OCI-LY7 (cell line): Measurements from ENCODE around the gene FCN1. TPM values are rescaled to one million over a fixed set of nuclear protein-coding genes. Genes with fewer than 3 reads are reported as not detected.

Source experiments
- BruUV-seq: library from RNA; stranded (reverse); fragments of 400-500 nt; replicated peaks from 2 replicates; lab custom pipeline; 2021; lab: Mats Ljungman, UMichigan
- CTCF ChIA-PET: fragments of 300-600 bp; sonication (Branson Sonifier 250); formaldehyde crosslinking; loops from one replicate; lab custom pipeline; 2022; ENCODE audit warnings: antibody characterized with exemption; ENCODE audit not compliant: unreplicated experiment; lab: Charles Lee
- POLR2A ChIA-PET: fragments of 300-600 bp; sonication (Branson Sonifier 250); formaldehyde crosslinking; loops from one replicate; lab custom pipeline; 2022; ENCODE audit warnings: antibody characterized with exemption; lab: Charles Lee
- DNase-seq: peaks from one replicate; pipeline ENCODE4 v3.0.0-alpha.2; 2015; ENCODE audit warnings: low spot score
- H2AFZ ChIP-seq: fragments of 200-600 bp; sonication (generic), shearing (Covaris generic); 2 replicates; pipeline ENCODE4 v1.6.1; 2014; ENCODE audit warnings: mild to moderate bottlenecking, antibody characterized with exemption, low read length, moderate library complexity
- H3K27ac ChIP-seq: fragments of 200-600 bp; sonication (generic); 2 replicates; pipeline ENCODE4 v1.5.1; 2014; ENCODE audit warnings: mixed run types, low read depth, mild to moderate bottlenecking, moderate library complexity, low read length, inconsistent platforms; ENCODE audit not compliant: poor library complexity, severe bottlenecking
- H3K36me3 ChIP-seq: fragments of 200-600 bp; sonication (generic); 2 replicates; pipeline ENCODE4 v1.6.1; 2014; ENCODE audit warnings: mild to moderate bottlenecking, antibody characterized with exemption, low read length, moderate library complexity, mixed read lengths; ENCODE audit not compliant: insufficient read depth
- H3K4me1 ChIP-seq: fragments of 200-600 bp; sonication (generic); 2 replicates; pipeline ENCODE4 v1.5.1; 2014; ENCODE audit warnings: mild to moderate bottlenecking, low read length; ENCODE audit not compliant: insufficient read depth, poor library complexity, severe bottlenecking
- H3K4me2 ChIP-seq: fragments of 200-600 bp; sonication (generic); 2 replicates; pipeline ENCODE4 v1.6.1; 2014; ENCODE audit warnings: mild to moderate bottlenecking, low read length
- H3K4me3 ChIP-seq: fragments of 200-600 bp; sonication (generic); 2 replicates; pipeline ENCODE4 v1.5.1; 2014; ENCODE audit warnings: mild to moderate bottlenecking, low read depth, low read length; ENCODE audit not compliant: poor library complexity, severe bottlenecking
- H3K79me2 ChIP-seq: fragments of 200-600 bp; sonication (generic); 2 replicates; pipeline ENCODE4 v1.6.1; 2016; ENCODE audit warnings: low read depth, mild to moderate bottlenecking, low read length, moderate library complexity, mixed read lengths; ENCODE audit not compliant: insufficient read depth
- H3K9me2 ChIP-seq: fragments of 200-600 bp; sonication (generic); 2 replicates; pipeline ENCODE4 v1.6.1; 2016; ENCODE audit warnings: mild to moderate bottlenecking, low read length, mixed read lengths; ENCODE audit not compliant: insufficient read depth
- H3K9me3 ChIP-seq: fragments of 200-600 bp; sonication (generic); 2 replicates; pipeline ENCODE4 v1.6.1; 2014; ENCODE audit warnings: mild to moderate bottlenecking, mixed run types, low read length, mixed read lengths
- H4K20me1 ChIP-seq: fragments of 200-600 bp; sonication (generic); 2 replicates; pipeline ENCODE4 v1.6.1; 2014; ENCODE audit warnings: mild to moderate bottlenecking, antibody characterized with exemption, low read length, moderate library complexity, mixed read lengths; ENCODE audit not compliant: insufficient read depth
- CTCF ChIP-seq: fragments of 200-600 bp; sonication (generic); conservative IDR thresholded peaks from 2 replicates; pipeline ENCODE4 v1.5.1; 2014; ENCODE audit warnings: mild to moderate bottlenecking, antibody characterized with exemption, low read length, moderate library complexity, mixed read lengths
- EZH2phosphoT487 ChIP-seq: fragments of 200-600 bp; sonication (generic); IDR thresholded peaks from 2 replicates; pipeline ENCODE4 v1.6.1; 2018; ENCODE audit warnings: low read depth, borderline replicate concordance, mild to moderate bottlenecking, mixed run types, antibody characterized with exemption, low read length, moderate library complexity, mixed read lengths
- intact Hi-C: fragments of 100-400 bp; cut with micrococcal nuclease; formaldehyde crosslinking; loops from one replicate; pipeline ENCODE4 v1.10.0; 2022; ENCODE audit not compliant: unreplicated experiment
- total RNA-seq, 2 experiments: library from RNA; depleted of rRNA in 1 of 2; stranded (reverse); fragments of >200 nt in 1 of 2; shearing (Covaris generic) in 1 of 2; gene quantifications; 2 replicates each; pipeline ENCODE4 v1.2.3, GENCODE V29; 2014 to 2022

FCN1 gene
- total RNA-seq, 2 experiments from 2014 or later = 0.19 to 0.30 TPM

DNA sequence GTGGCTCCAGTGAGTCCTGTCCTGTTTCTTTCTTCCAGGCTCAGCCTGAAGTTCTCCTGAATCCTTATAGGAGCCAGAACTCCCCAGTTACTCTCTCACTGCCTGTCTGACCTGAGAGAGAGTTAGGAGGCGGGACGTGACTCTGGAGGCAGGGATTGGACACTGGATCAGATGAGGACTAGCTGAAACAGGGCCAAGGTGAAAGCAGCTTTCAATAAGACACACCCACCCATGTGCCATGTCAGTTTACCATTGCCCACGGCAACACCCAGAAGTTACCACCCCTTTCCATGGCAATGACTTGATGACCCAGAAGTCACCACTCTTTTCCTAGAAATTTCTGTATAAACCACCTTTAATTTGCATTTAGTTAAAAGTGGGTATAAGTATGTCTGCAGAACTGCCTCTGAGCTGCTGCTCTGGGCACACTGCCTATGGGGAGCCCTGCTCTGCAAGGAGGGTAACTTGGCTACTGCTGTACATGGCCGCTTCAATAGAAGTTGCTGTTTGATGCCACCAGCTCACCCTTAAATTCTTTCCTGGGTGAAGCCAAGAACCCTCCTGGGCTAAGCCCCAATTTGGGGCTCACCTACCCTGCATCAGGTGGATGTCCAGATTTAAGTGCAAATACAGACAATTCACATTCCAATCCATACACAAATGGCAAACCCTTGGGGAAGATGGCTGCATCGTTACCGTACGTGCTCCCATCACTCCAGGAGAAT, 23.4 kb downstream of the FCN1 start:
- ChIA-PET POLR2A (no interaction called here), CTCF (no interaction called here)
- H3K4me1 ChIP-seq = peaks cover 21% of the 10 kb centered on the region
- TF ChIP-seq CTCF (no peak), EZH2phosphoT487 (no peak)
- peaks cover 10% of the 10 kb centered on the region; the same call in 1 of the 2 replicates for H3K9me3 ChIP-seq
- BruUV-seq = no TSS peak
- no peaks in the 10 kb centered on the region for H4K20me1 ChIP-seq
- intact Hi-C loops = no loop called here
- DNase-seq = no peak
- H3K27ac ChIP-seq = no peak overlapping the region
- no peaks in the 10 kb centered on the region for H3K9me2 ChIP-seq
- no peaks in the 10 kb centered on the region for H3K79me2 ChIP-seq
- H3K4me2 ChIP-seq = no peak overlapping the region
- no peaks in the 10 kb centered on the region; the same call in 1 of the 2 replicates for H3K36me3 ChIP-seq
- no peak overlapping the region for H2AFZ ChIP-seq
- H3K4me3 ChIP-seq = no peak overlapping the region

DNA sequence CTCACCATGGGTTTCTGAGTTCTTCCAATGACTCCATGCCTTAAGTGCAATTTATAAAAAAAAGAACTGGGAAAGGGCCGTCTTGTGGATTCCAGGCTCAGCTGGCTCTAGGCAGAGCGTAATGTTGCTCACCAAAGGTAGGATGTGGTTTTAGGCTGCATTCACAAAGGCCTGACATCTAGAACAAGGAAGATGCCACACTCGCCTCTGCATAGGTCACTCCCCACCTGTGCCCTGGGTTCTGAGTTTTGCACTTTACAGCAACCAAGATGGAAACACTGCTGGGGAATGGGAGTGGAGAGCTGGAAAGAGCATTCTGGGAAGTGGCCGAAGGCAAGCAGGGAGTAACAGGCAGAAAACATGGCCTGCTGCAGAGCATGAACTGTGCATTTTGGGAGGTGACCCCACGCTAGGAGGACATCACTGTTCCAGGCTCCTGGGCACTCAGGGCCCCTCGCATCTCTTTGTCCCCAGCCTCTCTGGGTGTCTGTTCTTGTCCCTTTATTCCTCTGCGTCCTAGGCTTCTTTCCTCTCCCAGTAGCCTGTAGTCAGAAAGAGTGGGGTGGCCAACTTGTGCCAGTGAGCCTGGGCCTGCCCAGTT, 24.8 kb downstream of the FCN1 start:
- peaks cover 32% of the 10 kb centered on the region for H3K4me1 ChIP-seq
- intact Hi-C loops = no loop called here
- DNase-seq = no peak
- H2AFZ ChIP-seq = no peak overlapping the region
- H3K4me2 ChIP-seq = no peak overlapping the region
- CTCF ChIA-PET = no interaction called here
- no peaks in the 10 kb centered on the region; the same call in 1 of the 2 replicates for H3K36me3 ChIP-seq
- no TSS peak for BruUV-seq
- no peaks in the 10 kb centered on the region for H4K20me1 ChIP-seq
- H3K79me2 ChIP-seq = no peaks in the 10 kb centered on the region
- no peak overlapping the region for H3K4me3 ChIP-seq
- POLR2A ChIA-PET = interaction anchor here (0.7 kb wide), 1 partner anchor 13 kb away, joined by 3 read pairs; no protein-coding TSS in a partner anchor
- H3K27ac ChIP-seq = no peak overlapping the region
- H3K9me3 ChIP-seq = no peaks in the 10 kb centered on the region
- TF ChIP-seq EZH2phosphoT487 = no peak
- TF ChIP-seq CTCF = no peak
- no peaks in the 10 kb centered on the region for H3K9me2 ChIP-seq

DNA sequence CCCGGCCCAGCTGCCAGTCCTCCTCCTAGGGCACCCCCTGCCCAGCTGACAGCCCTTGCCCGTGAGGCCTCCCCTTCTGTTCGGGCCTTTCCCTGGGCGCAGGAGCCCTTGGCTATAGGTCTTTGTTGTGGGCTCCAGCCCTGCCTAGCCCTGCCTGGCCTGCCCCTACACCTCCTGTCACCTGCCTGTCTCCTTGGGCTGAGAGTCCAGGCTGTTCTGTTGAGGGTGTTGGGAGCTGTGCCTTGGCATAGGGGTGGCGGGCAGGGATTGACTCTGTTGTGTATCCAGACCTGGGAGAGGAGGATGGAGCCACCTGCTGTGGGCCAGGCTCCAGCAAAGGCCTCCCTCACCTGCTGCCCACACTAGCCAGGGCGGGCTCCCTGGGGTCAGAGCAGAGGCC, 25.5 kb downstream of the FCN1 start:
- H3K79me2 ChIP-seq = no peaks in the 10 kb centered on the region
- peaks cover 27% of the 10 kb centered on the region for H3K4me1 ChIP-seq
- H3K9me3 ChIP-seq = no peaks in the 10 kb centered on the region
- H3K27ac ChIP-seq = no peak overlapping the region
- TF ChIP-seq CTCF (no peak), EZH2phosphoT487 (no peak)
- H3K4me3 ChIP-seq = no peak overlapping the region
- no peaks in the 10 kb centered on the region for H3K9me2 ChIP-seq
- CTCF ChIA-PET = no interaction called here
- DNase-seq = no peak
- POLR2A ChIA-PET = interaction anchor here (0.7 kb wide), 1 partner anchor 12 kb away, joined by 3 read pairs; no protein-coding TSS in a partner anchor
- no TSS peak for BruUV-seq
- intact Hi-C loops = no loop called here
- H4K20me1 ChIP-seq = no peaks in the 10 kb centered on the region
- H2AFZ ChIP-seq = no peak overlapping the region
- no peak overlapping the region for H3K4me2 ChIP-seq
- H3K36me3 ChIP-seq = no peaks in the 10 kb centered on the region
